Adrenal gland (tissue), 12 donors: ENCODE results near the gene PM20D1. TPM values are rescaled to one million over a fixed set of nuclear protein-coding genes. Genes with fewer than 3 reads are reported as not detected.
"Not testable (repeated sequence)": the region's sequence is repeated elsewhere in the genome, so short reads cannot be mapped to it uniquely, and the experiment has no call there.

Experiments
- DNase-seq, 7 donors: peaks; one replicate each; pipeline ENCODE4 v3.0.0-alpha.2; 2019 to 2020
- H3K27ac ChIP-seq, 5 donors: fragments of 200-600 bp; sonication (generic) in 4 of 5; 1 replicate in 3 of 5; 2 replicates in 2 of 5; pipeline versions ENCODE4 v1.5.1 to v1.8.0; 2016 to 2020; ENCODE audit warnings: mild to moderate bottlenecking in 1 of 5
- H3K27me3 ChIP-seq: fragments of 200-600 bp; 2 replicates; pipeline ENCODE4 v1.8.0; 2021
- H3K36me3 ChIP-seq, 2 donors: fragments of 200-600 bp; replicated peaks in 1 of 2; 1 replicate in 1 of 2; 2 replicates in 1 of 2; pipeline versions ENCODE4 v1.5.1 to v1.8.0; 2018 to 2022
- H3K4me1 ChIP-seq, 2 donors: fragments of 200-600 bp; replicated peaks in 1 of 2; 1 replicate in 1 of 2; 2 replicates in 1 of 2; pipeline versions ENCODE4 v1.5.1 to v1.8.0; 2018 to 2021
- H3K4me3 ChIP-seq, 4 donors: fragments of 200-600 bp; sonication (generic) in 3 of 4; one replicate each; pipeline ENCODE4 v1.5.1; 2016 to 2018
- H3K9me3 ChIP-seq, 3 donors: fragments of 200-600 bp; sonication (generic) in 1 of 3; replicated peaks in 1 of 3; 1 replicate in 2 of 3; 2 replicates in 1 of 3; pipeline versions ENCODE4 v1.5.1 to v1.8.0; 2016 to 2021
- CTCF ChIP-seq, 6 experiments: fragments of 450-650 bp in 4 of 6; fragments of 200-600 bp in 2 of 6; sonication (generic) in 1 of 6; IDR thresholded peaks; 1 replicate in 5 of 6; 2 replicates in 1 of 6; pipeline versions ENCODE4 v1.5.1 to v1.8.0; 2016 to 2021; ENCODE audit warnings: antibody characterized with exemption in 6 of 6, mild to moderate bottlenecking in 2 of 6, moderate library complexity in 1 of 6
- POLR2A ChIP-seq, 2 donors: fragments of 450-650 bp; IDR thresholded peaks; one replicate each; pipeline ENCODE4 v1.6.1; 2017; ENCODE audit warnings: antibody characterized with exemption in 2 of 2, mild to moderate bottlenecking in 2 of 2, moderate library complexity in 1 of 2
- WGBS, 4 donors: extraction: QIAGEN DNeasy Blood & Tissue Kit in 2 of 4; methylation state at CpG; one replicate each; pipeline versions ENCODE4 v1.1.5 to v1.1.7; 2013 to 2017; 5-methylcytosine and 5-hydroxymethylcytosine counted together
- intact Hi-C, 2 donors: fragments of 100-400 bp; cut with DNase I; formaldehyde crosslinking; loops; one replicate each; pipeline versions ENCODE4 v1.14.1 to v1.15.0; 2022 to 2023
- polyA plus RNA-seq, 3 donors: library from polyadenylated mRNA; stranded (reverse); fragments of 200-250 nt in 2 of 3; fragments of 350-450 nt in 1 of 3; fragmentation: Illumina TruSeq in 1 of 3; extraction: RNeasy Lipid Tissue Mini Kit (QIAGEN cat#74804) in 1 of 3; gene quantifications; one replicate each; pipeline ENCODE4 v1.2.3, GENCODE V29; 2013 to 2014
- total RNA-seq, 9 donors: library from RNA; depleted of rRNA in 4 of 9; stranded (reverse); fragments of >200 nt in 4 of 9; fragments of 120-200 nt in 1 of 9; fragmentation: NEBNext Ultra II Directional in 1 of 9; extraction: Animal tissue kit (Norgen Biotek cat#: 25700) in 1 of 9; gene quantifications; one replicate each; pipeline versions ENCODE4 v1.1.0 to v1.2.4, GENCODE V29; 2013 to 2023
- donor health status: healthy with polysubstance abuse.
- donor health status: Bipolar disorder and iron deficiency.
- donor health status: DM: yes; HTN: yes; CAD: no.
- donor health status: DM: no; HTN: no; CAD: no.
- donor health status: DM: no; HTN: no; CAD: no.
- donor health status: DM: yes; HTN: yes; CAD: no.

The PM20D1 gene
- total and polyA plus RNA-seq, 12 donors, result 0.07 to 1.8 (median 0.48) TPM; not detected in 3

- WGBS, 4 donors, result 77 to 95% (median 89%) methylated on average over 2 of the region's 2 CpGs
- Histone ChIP-seq H3K27ac (no peak overlapping the region), H3K27me3 (no peaks in the 10 kb centered on the region), H3K4me1 (no peaks in the 10 kb centered on the region), H3K9me3 (no peaks in the 10 kb centered on the region), H3K4me3 (no peak overlapping the region), H3K36me3 (no peaks in the 10 kb centered on the region)
- TF ChIP-seq POLR2A (IDR thresholded peaks at IDR 0.05) (no peak), CTCF (IDR thresholded peaks at IDR 0.05) (no peak)
- no peak for DNase-seq
- intact Hi-C loops, result no loop called here
These were observed 20.3 kb upstream of the PM20D1 start for GRCh38 chr1:205870236-205870635.

GRCh38 chr1:205861540-205861939 is 11.6 kb upstream of the PM20D1 start:
- Histone ChIP-seq H3K4me3 (no peak overlapping the region), H3K27me3 (peaks cover 6% of the 10 kb centered on the region), H3K9me3 (no peaks in the 10 kb centered on the region), H3K27ac (no peak overlapping the region), H3K36me3 (no peaks in the 10 kb centered on the region), H3K4me1 (no peaks in the 10 kb centered on the region)
- TF ChIP-seq POLR2A (IDR thresholded peaks at IDR 0.05) (no peak), CTCF (IDR thresholded peaks at IDR 0.05) (no peak)
- DNase-seq, result no peak
- 93 to 99% (median 96%) methylated on average over 2 of the region's 2 CpGs for WGBS, 4 donors
- intact Hi-C loops, result no loop called here

- 52 to 77% (median 57%) methylated on average over 6 of the region's 6 CpGs for WGBS, 4 donors
- H3K27ac ChIP-seq, result no peak overlapping the region
- intact Hi-C loops, result no loop called here
- no peak overlapping the region for H3K4me3 ChIP-seq
- peaks cover 3% of the 10 kb centered on the region for H3K27me3 ChIP-seq
- no peak for DNase-seq
- no peaks in the 10 kb centered on the region for H3K4me1 ChIP-seq
- H3K9me3 ChIP-seq, result peaks cover 0 to 5% (median 0%) of the 10 kb centered on the region in 3 donors
- no peaks in the 10 kb centered on the region for H3K36me3 ChIP-seq
- TF ChIP-seq CTCF (IDR thresholded peaks at IDR 0.05) (no peak), POLR2A (IDR thresholded peaks at IDR 0.05) (no peak)
These were observed 8.4 kb upstream of the PM20D1 start for GRCh38 chr1:205858141-205858961.

- WGBS, 4 donors, result 62 to 86% (median 78%) methylated on average over 2 of the region's 2 CpGs
- H3K9me3 ChIP-seq, H3K4me1 ChIP-seq, DNase-seq, H3K27me3 ChIP-seq, H3K27ac ChIP-seq, H3K36me3 ChIP-seq, H3K4me3 ChIP-seq, intact Hi-C loops: not testable (repeated sequence)
These were observed 7.6 kb upstream of the PM20D1 start for GRCh38 chr1:205857501-205857900.

- H3K4me3 ChIP-seq, result no peak overlapping the region
- H3K9me3 ChIP-seq, result peaks cover 0 to 5% (median 4%) of the 10 kb centered on the region in 3 donors
- no peak overlapping the region for H3K27ac ChIP-seq
- intact Hi-C loops, result no loop called here
- H3K36me3 ChIP-seq, result no peaks in the 10 kb centered on the region
- no peaks in the 10 kb centered on the region for H3K27me3 ChIP-seq
- TF ChIP-seq POLR2A (IDR thresholded peaks at IDR 0.05) (no peak), CTCF (IDR thresholded peaks at IDR 0.05) (no peak)
- no peaks in the 10 kb centered on the region for H3K4me1 ChIP-seq
- no peak for DNase-seq
These were observed 6.5 kb upstream of the PM20D1 start for GRCh38 chr1:205856433-205856832.
